MG63 (cell line): ENCODE measurements around the gene PCDHA8. TPM values are rescaled to one million over a fixed set of nuclear protein-coding genes. Genes with fewer than 3 reads are reported as not detected.
"Not testable (repeated sequence)": the region's sequence is repeated elsewhere in the genome, so short reads cannot be mapped to it uniquely, and the experiment has no call there.

Experiments
- DNase-seq: peaks from one replicate; pipeline ENCODE4 v3.0.0-alpha.2; 2020
- H3K27me3 ChIP-seq: fragments of 250-450 bp; sonication (Bioruptor Pico); 2 replicates; pipeline ENCODE4 v1.5.1; 2020; ENCODE audit warnings: mild to moderate bottlenecking, moderate library complexity
- H3K36me3 ChIP-seq: fragments of 250-450 bp; sonication (Bioruptor Pico); 2 replicates; pipeline ENCODE4 v1.5.1; 2020; ENCODE audit warnings: mild to moderate bottlenecking, moderate library complexity
- H3K4me3 ChIP-seq: fragments of 250-450 bp; sonication (Bioruptor Pico); 2 replicates; pipeline ENCODE4 v1.5.1; 2020; ENCODE audit warnings: mild to moderate bottlenecking, moderate library complexity
- H3K9me3 ChIP-seq: fragments of 250-450 bp; sonication (Bioruptor Pico); 2 replicates; pipeline ENCODE4 v1.5.1; 2020; ENCODE audit warnings: mild to moderate bottlenecking, moderate library complexity
- total RNA-seq: library from RNA; depleted of rRNA; stranded (reverse); fragments of >200 nt; shearing (Covaris generic); gene quantifications from 2 replicates; pipeline ENCODE4 v1.2.3, GENCODE V29; 2014; ENCODE audit warnings: low replicate concordance; rRNA removed

PCDHA8 gene, protein sequence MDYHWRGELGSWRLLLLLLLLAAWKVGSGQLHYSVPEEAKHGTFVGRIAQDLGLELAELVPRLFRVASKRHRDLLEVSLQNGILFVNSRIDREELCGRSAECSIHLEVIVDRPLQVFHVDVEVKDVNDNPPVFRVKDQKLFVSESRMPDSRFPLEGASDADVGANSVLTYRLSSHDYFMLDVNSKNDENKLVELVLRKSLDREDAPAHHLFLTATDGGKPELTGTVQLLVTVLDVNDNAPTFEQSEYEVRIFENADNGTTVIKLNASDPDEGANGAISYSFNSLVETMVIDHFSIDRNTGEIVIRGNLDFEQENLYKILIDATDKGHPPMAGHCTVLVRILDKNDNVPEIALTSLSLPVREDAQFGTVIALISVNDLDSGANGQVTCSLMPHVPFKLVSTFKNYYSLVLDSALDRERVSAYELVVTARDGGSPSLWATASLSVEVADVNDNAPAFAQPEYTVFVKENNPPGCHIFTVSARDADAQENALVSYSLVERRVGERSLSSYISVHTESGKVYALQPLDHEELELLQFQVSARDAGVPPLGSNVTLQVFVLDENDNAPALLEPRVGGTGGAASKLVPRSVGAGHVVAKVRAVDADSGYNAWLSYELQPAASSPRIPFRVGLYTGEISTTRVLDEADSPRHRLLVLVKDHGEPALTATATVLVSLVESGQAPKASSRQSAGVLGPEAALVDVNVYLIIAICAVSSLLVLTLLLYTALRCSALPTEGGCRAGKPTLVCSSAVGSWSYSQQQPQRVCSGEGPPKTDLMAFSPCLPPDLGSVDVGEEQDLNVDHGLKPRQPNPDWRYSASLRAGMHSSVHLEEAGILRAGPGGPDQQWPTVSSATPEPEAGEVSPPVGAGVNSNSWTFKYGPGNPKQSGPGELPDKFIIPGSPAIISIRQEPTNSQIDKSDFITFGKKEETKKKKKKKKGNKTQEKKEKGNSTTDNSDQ
- total RNA-seq, result not detected in 2 replicates

DNA sequence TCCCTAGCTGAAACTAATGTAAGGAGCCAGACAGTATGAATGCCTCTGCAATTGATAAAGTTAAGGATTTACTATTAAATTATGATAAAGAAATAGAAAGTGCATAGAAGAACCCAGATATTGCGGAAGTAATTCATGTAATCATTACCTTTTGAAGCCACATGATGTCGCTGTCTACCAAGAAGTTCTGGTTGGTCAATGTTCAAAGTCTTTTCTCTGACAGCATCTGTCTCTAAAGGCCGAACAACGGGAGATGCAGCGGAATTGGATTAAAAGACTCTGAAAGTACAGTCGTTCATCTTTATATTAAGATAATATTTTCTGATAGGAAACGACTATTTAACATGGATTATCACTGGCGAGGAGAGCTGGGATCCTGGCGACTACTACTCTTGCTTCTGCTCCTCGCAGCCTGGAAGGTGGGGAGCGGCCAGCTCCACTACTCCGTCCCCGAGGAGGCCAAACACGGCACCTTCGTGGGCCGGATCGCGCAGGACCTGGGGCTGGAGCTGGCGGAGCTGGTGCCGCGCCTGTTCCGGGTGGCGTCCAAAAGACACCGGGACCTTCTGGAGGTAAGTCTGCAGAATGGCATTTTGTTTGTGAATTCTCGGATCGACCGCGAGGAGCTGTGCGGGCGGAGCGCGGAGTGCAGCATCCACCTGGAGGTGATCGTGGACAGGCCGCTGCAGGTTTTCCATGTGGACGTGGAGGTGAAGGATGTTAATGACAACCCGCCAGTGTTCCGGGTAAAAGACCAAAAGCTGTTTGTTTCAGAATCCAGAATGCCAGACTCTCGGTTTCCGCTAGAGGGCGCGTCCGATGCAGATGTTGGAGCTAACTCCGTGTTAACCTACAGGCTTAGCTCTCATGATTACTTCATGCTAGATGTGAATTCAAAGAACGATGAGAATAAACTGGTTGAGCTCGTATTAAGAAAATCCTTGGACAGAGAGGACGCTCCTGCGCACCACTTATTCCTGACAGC, at the start of gene PCDHA8:
Gene PCDHA8 (plus strand): TSS at position 210 of the 985 bp plus-strand sequence. CDS start 135 bp downstream, at position 345.
- DNase-seq, result no peak
- peaks cover 3% of the 10 kb centered on the region; the same call in 1 of the 2 replicates for H3K27me3 ChIP-seq
- no peaks in the 10 kb centered on the region for H3K36me3 ChIP-seq
- H3K4me3 ChIP-seq, result no peak within 1 kb of the TSS
- peaks cover 5% of the 10 kb centered on the region for H3K9me3 ChIP-seq

DNA sequence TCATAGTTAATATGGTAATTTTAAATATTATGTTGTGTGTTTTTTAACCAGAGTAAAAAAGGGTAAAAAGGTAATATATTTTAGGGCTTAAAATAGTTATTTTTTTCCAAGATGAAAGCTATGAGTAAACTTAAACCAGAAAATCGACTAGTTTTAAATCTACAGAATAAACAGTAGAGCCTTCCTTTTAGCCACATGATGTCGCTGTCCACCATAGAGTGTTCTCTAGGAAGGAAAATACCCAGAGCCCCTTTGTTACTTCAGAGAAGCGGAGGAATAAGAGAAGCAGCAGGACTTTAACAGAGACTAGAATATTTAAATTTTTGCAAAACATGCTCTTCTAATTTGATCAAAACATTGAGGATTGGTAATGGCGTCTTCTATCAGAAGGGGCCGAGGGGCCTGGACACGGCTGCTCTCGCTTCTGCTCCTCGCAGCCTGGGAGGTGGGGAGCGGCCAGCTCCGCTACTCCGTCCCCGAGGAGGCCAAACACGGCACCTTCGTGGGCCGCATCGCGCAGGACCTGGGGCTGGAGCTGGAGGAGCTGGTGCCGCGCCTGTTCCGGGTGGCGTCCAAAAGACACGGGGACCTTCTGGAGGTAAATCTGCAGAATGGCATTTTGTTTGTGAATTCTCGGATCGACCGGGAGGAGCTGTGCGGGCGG, 46.3 kb upstream of the PCDHA8 start, which contains the start of gene PCDHA2:
Gene PCDHA2 (plus strand): TSS at position 258 of the 664 bp plus-strand sequence.
- peaks cover 9% of the 10 kb centered on the region for H3K9me3 ChIP-seq
- DNase-seq, result no peak
- no peaks in the 10 kb centered on the region for H3K36me3 ChIP-seq
- no peaks in the 10 kb centered on the region for H3K27me3 ChIP-seq
- H3K4me3 ChIP-seq, result peak within 1 kb of the TSS; percentile 35

GRCh38 chr5:140795259-140795641, 45.7 kb upstream of the PCDHA8 start:
- DNase-seq, result no peak
- no peaks in the 10 kb centered on the region for H3K36me3 ChIP-seq
- no peaks in the 10 kb centered on the region for H3K27me3 ChIP-seq
- peaks cover 9% of the 10 kb centered on the region for H3K9me3 ChIP-seq
- peak overlapping the region; percentile 35 for H3K4me3 ChIP-seq

- H3K9me3 ChIP-seq, result peaks cover 13% of the 10 kb centered on the region
- not testable (repeated sequence) for H3K36me3 ChIP-seq, DNase-seq, H3K27me3 ChIP-seq, H3K4me3 ChIP-seq
These were observed 44.8 kb upstream of the PCDHA8 start for GRCh38 chr5:140796072-140796717.

DNA sequence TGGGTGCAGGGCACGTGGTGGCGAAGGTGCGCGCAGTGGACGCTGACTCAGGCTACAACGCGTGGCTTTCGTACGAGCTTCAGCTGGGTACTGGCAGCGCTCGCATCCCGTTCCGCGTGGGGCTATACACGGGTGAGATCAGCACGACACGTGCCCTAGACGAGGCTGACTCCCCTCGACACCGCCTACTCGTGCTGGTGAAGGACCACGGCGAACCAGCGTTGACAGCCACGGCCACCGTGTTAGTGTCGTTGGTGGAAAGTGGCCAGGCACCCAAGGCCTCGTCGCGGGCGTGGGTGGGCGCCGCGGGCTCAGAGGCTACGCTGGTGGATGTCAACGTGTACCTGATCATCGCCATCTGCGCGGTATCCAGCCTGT, 44.3 kb upstream of the PCDHA8 start:
- Histone ChIP-seq H3K9me3 (peaks cover 17% of the 10 kb centered on the region), H3K4me3 (no peak overlapping the region), H3K36me3 (no peaks in the 10 kb centered on the region), H3K27me3 (no peaks in the 10 kb centered on the region)
- DNase-seq, result no peak

DNA sequence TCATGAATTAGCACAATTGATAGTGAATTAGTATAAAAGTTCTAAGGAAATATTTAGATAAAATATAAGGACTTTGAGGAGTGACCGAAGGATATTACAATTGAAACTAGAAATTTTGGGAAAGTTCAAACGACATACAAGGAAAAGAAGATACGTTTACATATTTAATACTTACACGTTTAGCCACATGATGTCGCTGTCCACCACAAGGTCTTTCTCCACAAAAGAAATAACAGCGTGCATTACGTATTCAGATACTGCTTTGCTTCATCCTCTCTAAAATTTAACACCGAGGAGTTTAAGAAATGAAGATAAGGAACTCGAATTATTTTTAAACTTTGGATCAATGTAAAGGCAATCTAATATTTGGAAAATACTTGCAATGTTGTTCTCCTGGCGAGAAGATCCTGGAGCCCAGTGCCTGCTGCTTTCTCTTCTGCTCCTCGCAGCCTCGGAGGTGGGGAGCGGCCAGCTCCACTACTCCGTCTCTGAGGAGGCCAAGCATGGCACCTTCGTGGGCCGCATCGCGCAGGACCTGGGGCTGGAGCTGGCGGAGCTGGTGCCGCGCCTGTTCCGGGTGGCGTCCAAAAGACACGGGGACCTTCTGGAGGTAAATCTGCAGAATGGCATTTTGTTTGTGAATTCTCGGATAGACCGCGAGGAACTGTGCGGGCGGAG, 40.0 kb upstream of the PCDHA8 start, which contains the start of gene PCDHA3:
Gene PCDHA3 (plus strand): TSS at position 242 of the 678 bp plus-strand sequence.
- Histone ChIP-seq H3K36me3 (no peaks in the 10 kb centered on the region), H3K4me3 (peak within 1 kb of the TSS; percentile 16; the same call in 1 of the 2 replicates), H3K27me3 (no peaks in the 10 kb centered on the region), H3K9me3 (peaks cover 8% of the 10 kb centered on the region)
- DNase-seq, result no peak

DNA sequence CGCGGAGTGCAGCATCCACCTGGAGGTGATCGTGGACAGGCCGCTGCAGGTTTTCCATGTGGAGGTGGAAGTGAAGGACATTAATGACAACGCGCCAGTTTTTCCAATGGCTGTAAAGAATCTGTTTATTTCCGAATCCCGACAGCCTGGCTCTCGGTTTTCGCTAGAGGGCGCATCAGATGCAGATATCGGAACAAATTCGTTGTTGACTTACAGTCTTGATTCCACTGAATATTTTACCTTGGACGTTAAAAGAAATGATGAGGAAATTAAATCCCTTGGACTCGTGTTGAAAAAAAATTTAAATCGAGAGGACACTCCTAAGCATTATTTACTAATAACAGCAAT, 39.5 kb upstream of the PCDHA8 start:
- H3K9me3 ChIP-seq, result peaks cover 8% of the 10 kb centered on the region
- DNase-seq, result no peak
- peak overlapping the region; percentile 16; the same call in 1 of the 2 replicates for H3K4me3 ChIP-seq
- H3K27me3 ChIP-seq, result no peaks in the 10 kb centered on the region
- no peaks in the 10 kb centered on the region for H3K36me3 ChIP-seq

- not testable (repeated sequence) for H3K36me3 ChIP-seq, H3K27me3 ChIP-seq
These were observed 38.6 kb upstream of the PCDHA8 start for GRCh38 chr5:140802381-140802780.

DNA sequence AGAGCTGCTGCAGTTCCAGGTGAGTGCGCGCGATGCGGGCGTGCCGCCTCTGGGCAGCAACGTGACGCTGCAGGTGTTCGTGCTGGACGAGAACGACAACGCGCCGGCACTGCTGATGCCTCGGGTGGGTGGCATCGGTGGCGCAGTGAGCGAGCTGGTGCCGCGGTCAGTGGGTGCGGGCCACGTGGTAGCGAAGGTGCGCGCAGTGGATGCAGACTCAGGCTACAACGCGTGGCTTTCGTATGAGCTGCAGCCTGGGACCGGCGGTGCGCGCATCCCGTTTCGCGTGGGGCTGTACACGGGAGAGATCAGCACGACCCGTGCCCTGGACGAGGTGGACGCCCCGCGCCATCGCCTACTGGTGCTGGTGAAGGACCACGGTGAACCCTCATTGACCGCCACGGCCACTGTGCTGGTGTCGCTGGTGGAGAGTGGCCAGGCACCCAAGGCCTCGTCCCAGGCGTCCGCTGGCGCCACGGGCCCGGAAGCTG, 38.2 kb upstream of the PCDHA8 start:
- DNase-seq, result no peak
- H3K36me3 ChIP-seq, result no peaks in the 10 kb centered on the region
- H3K9me3 ChIP-seq, result peaks cover 8% of the 10 kb centered on the region
- H3K27me3 ChIP-seq, result no peaks in the 10 kb centered on the region
- H3K4me3 ChIP-seq, result no peak overlapping the region

More at GRCh38 chr5:140802381-140802780, 38.6 kb upstream of the PCDHA8 start:
- not testable (repeated sequence) for DNase-seq, H3K9me3 ChIP-seq, H3K4me3 ChIP-seq

DNA sequence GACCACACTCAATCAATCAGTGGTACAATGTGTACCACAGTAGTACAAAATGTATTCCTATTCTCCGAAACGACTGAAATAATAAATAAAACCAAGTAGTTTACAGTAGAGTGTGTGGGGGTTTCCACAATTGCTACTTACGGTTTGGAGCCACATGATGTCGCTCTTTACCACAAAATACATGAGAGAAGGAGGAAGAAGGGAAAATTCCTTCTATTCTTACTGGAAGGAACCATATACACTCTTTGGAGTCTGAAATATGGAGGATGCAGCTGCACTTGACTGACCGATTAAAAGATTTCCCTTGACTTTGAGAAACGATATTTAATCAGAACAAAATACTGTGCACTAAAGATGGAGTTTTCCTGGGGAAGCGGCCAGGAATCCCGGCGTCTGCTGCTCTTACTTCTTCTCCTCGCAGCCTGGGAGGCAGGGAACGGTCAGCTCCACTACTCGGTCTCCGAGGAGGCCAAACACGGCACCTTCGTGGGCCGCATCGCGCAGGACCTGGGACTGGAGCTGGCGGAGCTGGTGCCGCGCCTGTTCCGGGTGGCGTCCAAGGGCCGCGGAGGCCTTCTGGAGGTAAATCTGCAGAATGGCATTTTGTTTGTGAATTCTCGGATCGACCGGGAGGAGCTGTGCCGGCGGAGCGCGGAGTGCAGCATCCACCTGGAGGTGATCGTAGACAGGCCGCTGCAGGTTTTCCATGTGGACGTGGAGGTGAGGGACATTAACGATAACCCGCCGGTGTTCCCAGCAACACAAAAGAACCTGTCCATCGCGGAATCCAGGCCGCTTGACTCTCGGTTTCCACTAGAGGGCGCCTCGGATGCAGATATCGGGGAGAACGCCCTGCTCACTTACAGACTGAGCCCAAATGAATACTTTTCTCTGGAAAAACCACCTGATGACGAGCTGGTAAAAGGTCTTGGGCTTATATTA, 33.9 kb upstream of the PCDHA8 start, which contains the start of gene PCDHA4:
Gene PCDHA4 (plus strand): TSS at position 235 of the 942 bp plus-strand sequence.
- DNase-seq, result no peak
- 0 out of 2 replicates have a peak, but pooled peaks cover 2% of the 10 kb centered on the region for H3K9me3 ChIP-seq
- no peak within 1 kb of the TSS for H3K4me3 ChIP-seq

GRCh38 chr5:140808241-140808888, 32.6 kb upstream of the PCDHA8 start:
- not testable (repeated sequence) for H3K4me3 ChIP-seq, H3K9me3 ChIP-seq, H3K36me3 ChIP-seq, DNase-seq, H3K27me3 ChIP-seq

More for the DNA sequence above, 33.9 kb upstream of the PCDHA8 start, which contains the start of gene PCDHA4:
- Histone ChIP-seq H3K36me3 (no peaks in the 10 kb centered on the region), H3K27me3 (no peaks in the 10 kb centered on the region)

DNA sequence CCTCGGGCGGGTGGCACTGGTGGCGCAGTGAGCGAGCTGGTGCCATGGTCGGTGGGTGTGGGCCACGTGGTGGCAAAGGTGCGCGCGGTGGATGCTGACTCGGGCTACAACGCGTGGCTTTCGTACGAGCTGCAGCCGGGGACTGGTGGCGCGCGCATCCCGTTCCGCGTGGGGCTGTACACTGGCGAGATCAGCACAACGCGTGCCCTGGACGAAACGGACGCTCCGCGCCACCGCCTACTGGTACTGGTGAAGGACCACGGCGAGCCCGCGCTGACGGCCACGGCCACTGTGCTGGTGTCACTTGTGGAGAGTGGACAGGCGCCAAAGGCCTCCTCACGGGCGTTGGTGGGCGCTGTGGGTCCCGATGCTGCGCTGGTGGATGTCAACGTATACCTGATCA, 32.1 kb upstream of the PCDHA8 start:
- Histone ChIP-seq H3K9me3 (0 out of 2 replicates have a peak, but pooled peaks cover 2% of the 10 kb centered on the region), H3K36me3 (no peaks in the 10 kb centered on the region), H3K4me3 (no peak overlapping the region), H3K27me3 (no peaks in the 10 kb centered on the region)
- no peak for DNase-seq
